Measurements from ENCODE around the gene PSMB3. TPM values are rescaled to one million over a fixed set of nuclear protein-coding genes. Genes with fewer than 3 reads are reported as not detected.
"Not testable (repeated sequence)": the region's sequence is repeated elsewhere in the genome, so short reads cannot be mapped to it uniquely, and the experiment has no call there.

PSMB3 gene
- total and polyA plus RNA-seq, 2 donors from 2014 or later = 156 to 347 TPM

DNA sequence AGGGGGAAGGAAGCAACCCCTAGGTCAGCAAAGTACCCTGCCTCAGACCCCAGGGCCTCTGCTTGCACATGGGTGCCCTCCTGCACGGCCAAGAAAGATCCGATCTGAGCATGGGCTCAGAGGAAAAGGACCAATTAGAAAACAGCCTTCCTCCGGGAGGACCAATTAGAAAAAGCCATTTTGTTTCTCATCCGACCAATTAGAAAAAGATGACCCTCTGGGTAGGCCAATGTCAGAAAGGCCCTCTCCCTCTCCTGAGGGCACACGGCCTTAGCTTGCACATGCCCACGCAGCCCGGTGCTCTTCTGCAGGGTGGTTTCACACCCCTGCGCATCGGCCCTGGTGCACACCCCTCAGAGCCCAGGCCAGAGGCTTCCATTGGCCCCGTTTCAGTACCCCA lies 27.5 kb upstream of the PSMB3 start:
- H3K27ac ChIP-seq (ENCODE audit: low read depth in 2 of 2, low read length in 2 of 2) = no peak overlapping the region
- peaks cover 0 to 4% (median 0%) of the 10 kb centered on the region in 3 donors for H3K4me1 ChIP-seq (ENCODE audit: control insufficient read depth in 2 of 3, insufficient read depth in 2 of 3, low read depth in 1 of 3, low read length in 3 of 3)
- H3K9ac ChIP-seq (ENCODE audit: low read length in 3 of 3) = no peak overlapping the region
- H3K9me3 ChIP-seq (ENCODE audit: control insufficient read depth in 2 of 3, insufficient read depth in 1 of 3, low read length in 3 of 3) = no peaks in the 10 kb centered on the region
- no peaks in the 10 kb centered on the region for H3K27me3 ChIP-seq (ENCODE audit: control insufficient read depth, insufficient read depth, low read length)
- H3K36me3 ChIP-seq (ENCODE audit: control insufficient read depth in 2 of 3, insufficient read depth in 3 of 3, low read length in 3 of 3) = peaks cover 0 to 20% (median 6%) of the 10 kb centered on the region in 3 donors
- TF ChIP-seq CTCF (IDR thresholded peaks at IDR 0.05; ENCODE audit: borderline replicate concordance, extremely low read depth, insufficient read depth) = no peak
- DNase-seq = no peak
- intact Hi-C loops (cut with DNase I) = no loop called here
- FAIRE-seq = no peak
- no peak overlapping the region for H3K4me3 ChIP-seq (ENCODE audit: low read length in 3 of 3)

- H3K9ac ChIP-seq (ENCODE audit: low read length in 3 of 3); intact Hi-C loops (cut with DNase I); H3K4me1 ChIP-seq (ENCODE audit: control insufficient read depth in 2 of 3, insufficient read depth in 2 of 3, low read depth in 1 of 3, low read length in 3 of 3); FAIRE-seq; DNase-seq; H3K4me3 ChIP-seq (ENCODE audit: low read length in 3 of 3); H3K27ac ChIP-seq (ENCODE audit: low read depth in 2 of 2, low read length in 2 of 2); H3K27me3 ChIP-seq (ENCODE audit: control insufficient read depth, insufficient read depth, low read length); H3K9me3 ChIP-seq (ENCODE audit: control insufficient read depth in 2 of 3, insufficient read depth in 1 of 3, low read length in 3 of 3): not testable (repeated sequence)
- H3K36me3 ChIP-seq (ENCODE audit: control insufficient read depth in 2 of 3, insufficient read depth in 3 of 3, low read length in 3 of 3) = peaks cover 0 to 15% (median 5%) of the 10 kb centered on the region in 3 donors
Observed at GRCh38 chr17:38726145-38726544, 26.4 kb upstream of the PSMB3 start.

DNA sequence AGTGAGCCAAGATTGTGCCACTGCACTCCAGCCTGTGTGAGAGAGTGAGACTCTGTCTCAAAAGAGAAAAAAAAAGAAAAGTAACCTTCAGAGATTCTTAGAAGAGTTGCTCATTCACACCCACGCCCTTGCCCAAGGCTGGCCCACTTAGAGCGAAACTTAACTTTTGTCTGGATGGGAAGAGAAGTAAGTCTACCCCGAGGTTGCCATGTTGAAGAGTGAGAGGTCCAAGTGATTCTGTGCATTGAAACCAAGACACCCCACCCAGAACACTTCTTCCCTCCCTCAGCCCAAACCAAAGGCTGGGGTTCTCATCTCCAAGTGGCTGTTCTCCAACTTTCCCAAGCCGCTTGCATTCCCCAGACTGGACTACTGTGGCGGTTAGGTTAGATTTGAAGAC lies 24.8 kb upstream of the PSMB3 start:
- no peak for DNase-seq
- Histone ChIP-seq H3K4me3 (ENCODE audit: low read length in 3 of 3) (no peak overlapping the region), H3K9ac (ENCODE audit: low read length in 3 of 3) (no peak overlapping the region), H3K9me3 (ENCODE audit: control insufficient read depth in 2 of 3, insufficient read depth in 1 of 3, low read length in 3 of 3) (no peaks in the 10 kb centered on the region), H3K36me3 (ENCODE audit: control insufficient read depth in 2 of 3, insufficient read depth in 3 of 3, low read length in 3 of 3) (peaks cover 0 to 4% (median 2%) of the 10 kb centered on the region in 3 donors), H3K27me3 (ENCODE audit: control insufficient read depth, insufficient read depth, low read length) (no peaks in the 10 kb centered on the region), H3K27ac (ENCODE audit: low read depth in 2 of 2, low read length in 2 of 2) (no peak overlapping the region), H3K4me1 (ENCODE audit: control insufficient read depth in 2 of 3, insufficient read depth in 2 of 3, low read depth in 1 of 3, low read length in 3 of 3) (peaks cover 0 to 24% (median 22%) of the 10 kb centered on the region in 3 donors)
- no peak for FAIRE-seq
- intact Hi-C loops (cut with DNase I) = no loop called here
- no peak for TF ChIP-seq CTCF (IDR thresholded peaks at IDR 0.05; ENCODE audit: borderline replicate concordance, extremely low read depth, insufficient read depth)

DNA sequence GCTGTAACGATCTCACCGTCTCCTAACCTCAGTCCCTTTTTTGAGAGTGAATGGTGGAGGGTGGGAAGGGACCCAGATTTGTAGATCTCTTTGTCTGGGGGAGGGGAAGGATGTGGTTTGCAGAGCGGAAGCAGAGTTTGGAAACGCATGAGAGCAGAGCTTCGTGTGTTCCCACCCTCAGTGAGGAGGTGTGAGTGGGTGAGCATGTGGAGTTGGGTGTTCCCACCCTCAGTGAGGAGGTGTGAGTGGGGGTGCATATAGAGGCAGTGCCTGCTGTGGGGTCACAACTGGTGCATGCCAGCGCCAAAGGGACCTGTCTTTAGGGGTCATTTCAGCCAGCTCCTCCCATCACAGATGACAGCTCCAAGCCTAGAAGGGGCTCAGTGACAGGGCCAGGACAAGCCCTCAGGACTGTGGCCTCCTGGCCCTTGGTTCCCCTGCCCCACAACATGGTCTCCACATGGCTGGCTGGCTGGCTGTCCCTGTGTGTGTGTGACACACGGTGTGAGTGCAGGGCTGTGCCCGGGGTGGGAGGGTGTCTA lies 24.2 kb upstream of the PSMB3 start:
- H3K27ac ChIP-seq (ENCODE audit: low read depth in 2 of 2, low read length in 2 of 2) = no peak overlapping the region
- H3K9me3 ChIP-seq (ENCODE audit: control insufficient read depth in 2 of 3, insufficient read depth in 1 of 3, low read length in 3 of 3) = no peaks in the 10 kb centered on the region
- TF ChIP-seq CTCF (IDR thresholded peaks at IDR 0.05; ENCODE audit: borderline replicate concordance, extremely low read depth, insufficient read depth) = no peak
- H3K4me3 ChIP-seq (ENCODE audit: low read length in 3 of 3) = no peak overlapping the region
- no peak for FAIRE-seq
- peaks cover 0 to 5% (median 0%) of the 10 kb centered on the region in 3 donors for H3K36me3 ChIP-seq (ENCODE audit: control insufficient read depth in 2 of 3, insufficient read depth in 3 of 3, low read length in 3 of 3)
- peaks cover 0 to 30% (median 27%) of the 10 kb centered on the region in 3 donors for H3K4me1 ChIP-seq (ENCODE audit: control insufficient read depth in 2 of 3, insufficient read depth in 2 of 3, low read depth in 1 of 3, low read length in 3 of 3)
- no peak for DNase-seq
- intact Hi-C loops (cut with DNase I) = no loop called here
- H3K27me3 ChIP-seq (ENCODE audit: control insufficient read depth, insufficient read depth, low read length) = no peaks in the 10 kb centered on the region
- H3K9ac ChIP-seq (ENCODE audit: low read length in 3 of 3) = no peak overlapping the region
